ENCODE measurements around the gene STPG2. TPM values are rescaled to one million over a fixed set of nuclear protein-coding genes. Genes with fewer than 3 reads are reported as not detected.
A peak's percentile ranks its signal among the peaks of the same experiment; 100 is the strongest.

The STPG2 gene
- total and polyA plus RNA-seq, 2 donors (not counting 3 experiments of a cell fraction or from before 2014, with no cell fraction given): not detected

DNA sequence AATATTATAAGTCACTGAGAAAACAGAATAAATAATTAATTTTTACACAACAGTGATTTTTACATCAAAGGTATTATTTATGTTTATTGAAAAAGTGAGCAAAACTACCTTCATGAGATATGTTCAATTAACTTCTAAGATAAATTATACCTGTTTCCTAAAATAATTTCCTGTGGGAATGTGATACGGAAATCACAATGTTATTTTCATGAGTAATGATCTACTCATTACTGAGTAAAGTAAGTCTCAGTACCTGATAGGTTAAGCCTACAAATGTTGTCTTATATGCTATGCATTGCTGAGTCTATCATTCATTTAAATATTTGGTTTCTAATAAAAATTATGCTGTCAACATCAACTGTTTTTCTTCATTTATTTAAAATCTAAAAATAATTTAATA, 324.0 kb downstream of the STPG2 start:
- Histone ChIP-seq H3K79me2 (ENCODE audit: control insufficient read depth, insufficient read depth, low read length) (no peaks in the 10 kb centered on the region), H3K4me3 (replicated peaks in 1 of 3; ENCODE audit: insufficient read depth in 1 of 3, low read depth in 1 of 3, low read length in 3 of 3) (no peak overlapping the region), H3K9me3 (replicated peaks; ENCODE audit: control insufficient read depth, insufficient read depth, low read length) (no peaks in the 10 kb centered on the region), H3K9ac (replicated peaks; ENCODE audit: extremely low read depth, insufficient read depth, low read length) (no peak overlapping the region), H3K27ac (ENCODE audit: insufficient read depth, low read depth, low read length) (no peak overlapping the region), H3K36me3 (ENCODE audit: control insufficient read depth in 2 of 2, extremely low read depth in 1 of 2, insufficient read depth in 2 of 2, low read length in 2 of 2) (no peaks in the 10 kb centered on the region), H4K20me1 (replicated peaks; ENCODE audit: control insufficient read depth, extremely low read depth, insufficient read depth, low read length) (no peaks in the 10 kb centered on the region), H3K27me3 (ENCODE audit: control insufficient read depth in 2 of 2, insufficient read depth in 2 of 2, low read length in 2 of 2) (no peaks in the 10 kb centered on the region), H3K9me1 (replicated peaks; ENCODE audit: control insufficient read depth, extremely low read depth, insufficient read depth, low read length) (no peaks in the 10 kb centered on the region), H2AFZ (ENCODE audit: low read depth, low read length) (no peak overlapping the region), H3K4me2 (ENCODE audit: insufficient read depth, low read length) (peak overlapping the region; percentile 64), H3K4me1 (ENCODE audit: control insufficient read depth, extremely low read depth, insufficient read depth, low read length) (peaks cover 23% of the 10 kb centered on the region)
- DNase-seq (ENCODE audit: low read depth, low spot score): peak; percentile 56
- peak; percentile 42 for FAIRE-seq
- dilution Hi-C loops (cut with MboI; ENCODE audit: extremely low pct_ligation_motif_present, low sequenced_read_pairs): no loop called here
- TF ChIP-seq POLR2AphosphoS5 (IDR thresholded peaks at IDR 0.05; ENCODE audit: insufficient read depth, low read depth, low read length) (no peak), FOS (IDR thresholded peaks at IDR 0.05; ENCODE audit: borderline replicate concordance, insufficient read depth, low read length) (peak; percentile 66), JUN (IDR thresholded peaks at IDR 0.05; ENCODE audit: borderline replicate concordance, insufficient read depth, insufficient read length, low read depth) (peak; percentile 38)
- intact Hi-C loops (cut with micrococcal nuclease): loop anchor here (5.0 kb wide), 2 partner anchors 47 to 97 kb away; no protein-coding TSS in a partner anchor
- CTCF ChIA-PET: interaction anchor here (0.8 to 1.5 kb wide), 3 partner anchors 49 to 98 kb away, joined by 3 to 5 read pairs (median 5); no protein-coding TSS in a partner anchor
- POLR2A ChIA-PET: no interaction called here
- BruUV-seq (replicated peaks): no TSS peak

DNA sequence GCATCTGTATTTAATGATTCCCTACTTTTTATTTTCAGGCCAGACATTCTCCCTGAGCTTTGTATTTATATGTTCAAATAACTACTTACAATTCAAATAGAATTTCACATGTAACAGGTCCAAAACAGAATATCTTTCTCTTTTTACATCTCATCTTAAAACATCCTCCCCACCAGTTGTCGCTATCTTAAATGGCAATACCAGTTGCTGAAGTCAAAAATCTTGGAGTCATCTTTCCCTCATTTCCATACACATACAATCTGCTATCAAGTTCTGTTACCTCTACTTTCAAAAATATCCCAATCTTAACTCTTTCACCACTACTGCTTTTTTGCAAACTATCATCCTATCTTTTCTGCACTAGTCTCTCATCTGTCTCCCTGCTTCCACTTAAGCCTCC, 330.5 kb downstream of the STPG2 start:
- Histone ChIP-seq H3K79me2 (ENCODE audit: control insufficient read depth, insufficient read depth, low read length) (no peaks in the 10 kb centered on the region), H3K9ac (replicated peaks; ENCODE audit: extremely low read depth, insufficient read depth, low read length) (no peak overlapping the region), H3K4me1 (ENCODE audit: control insufficient read depth, extremely low read depth, insufficient read depth, low read length) (peaks cover 5% of the 10 kb centered on the region), H4K20me1 (replicated peaks; ENCODE audit: control insufficient read depth, extremely low read depth, insufficient read depth, low read length) (no peaks in the 10 kb centered on the region), H3K4me2 (ENCODE audit: insufficient read depth, low read length) (no peak overlapping the region), H3K27me3 (ENCODE audit: control insufficient read depth in 2 of 2, insufficient read depth in 2 of 2, low read length in 2 of 2) (no peaks in the 10 kb centered on the region), H3K9me3 (replicated peaks; ENCODE audit: control insufficient read depth, insufficient read depth, low read length) (no peaks in the 10 kb centered on the region), H3K27ac (ENCODE audit: insufficient read depth, low read depth, low read length) (no peak overlapping the region), H2AFZ (ENCODE audit: low read depth, low read length) (no peak overlapping the region), H3K36me3 (ENCODE audit: control insufficient read depth in 2 of 2, extremely low read depth in 1 of 2, insufficient read depth in 2 of 2, low read length in 2 of 2) (no peaks in the 10 kb centered on the region), H3K4me3 (replicated peaks in 1 of 3; ENCODE audit: insufficient read depth in 1 of 3, low read depth in 1 of 3, low read length in 3 of 3) (no peak overlapping the region), H3K9me1 (replicated peaks; ENCODE audit: control insufficient read depth, extremely low read depth, insufficient read depth, low read length) (no peaks in the 10 kb centered on the region)
- TF ChIP-seq JUN (IDR thresholded peaks at IDR 0.05; ENCODE audit: borderline replicate concordance, insufficient read depth, insufficient read length, low read depth) (no peak), GATA2 (IDR thresholded peaks at IDR 0.05; ENCODE audit: insufficient read depth, insufficient read length, low read depth, low read length) (no peak), POLR2A (IDR thresholded peaks at IDR 0.05; ENCODE audit: low read depth, low read length) (no peak), FOS (IDR thresholded peaks at IDR 0.05; ENCODE audit: borderline replicate concordance, insufficient read depth, low read length) (no peak), MYC (IDR thresholded peaks at IDR 0.05; ENCODE audit: low read depth, low read length) (no peak), POLR2AphosphoS5 (IDR thresholded peaks at IDR 0.05; ENCODE audit: insufficient read depth, low read depth, low read length) (no peak), EZH2 (IDR thresholded peaks at IDR 0.05; ENCODE audit: borderline replicate concordance, low read depth, low read length, severe bottlenecking) (no peak)
- TF ChIP-seq, protein P1, sequence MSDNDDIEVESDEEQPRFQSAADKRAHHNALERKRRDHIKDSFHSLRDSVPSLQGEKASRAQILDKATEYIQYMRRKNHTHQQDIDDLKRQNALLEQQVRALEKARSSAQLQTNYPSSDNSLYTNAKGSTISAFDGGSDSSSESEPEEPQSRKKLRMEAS (IDR thresholded peaks at IDR 0.05; ENCODE audit: insufficient read depth, insufficient read length): no peak
- TF ChIP-seq, protein P2, sequence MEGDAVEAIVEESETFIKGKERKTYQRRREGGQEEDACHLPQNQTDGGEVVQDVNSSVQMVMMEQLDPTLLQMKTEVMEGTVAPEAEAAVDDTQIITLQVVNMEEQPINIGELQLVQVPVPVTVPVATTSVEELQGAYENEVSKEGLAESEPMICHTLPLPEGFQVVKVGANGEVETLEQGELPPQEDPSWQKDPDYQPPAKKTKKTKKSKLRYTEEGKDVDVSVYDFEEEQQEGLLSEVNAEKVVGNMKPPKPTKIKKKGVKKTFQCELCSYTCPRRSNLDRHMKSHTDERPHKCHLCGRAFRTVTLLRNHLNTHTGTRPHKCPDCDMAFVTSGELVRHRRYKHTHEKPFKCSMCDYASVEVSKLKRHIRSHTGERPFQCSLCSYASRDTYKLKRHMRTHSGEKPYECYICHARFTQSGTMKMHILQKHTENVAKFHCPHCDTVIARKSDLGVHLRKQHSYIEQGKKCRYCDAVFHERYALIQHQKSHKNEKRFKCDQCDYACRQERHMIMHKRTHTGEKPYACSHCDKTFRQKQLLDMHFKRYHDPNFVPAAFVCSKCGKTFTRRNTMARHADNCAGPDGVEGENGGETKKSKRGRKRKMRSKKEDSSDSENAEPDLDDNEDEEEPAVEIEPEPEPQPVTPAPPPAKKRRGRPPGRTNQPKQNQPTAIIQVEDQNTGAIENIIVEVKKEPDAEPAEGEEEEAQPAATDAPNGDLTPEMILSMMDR (IDR thresholded peaks at IDR 0.05; ENCODE audit: extremely low read depth in 1 of 2, insufficient read depth in 1 of 2, low read depth in 1 of 2, low read length in 2 of 2): no peak
- FAIRE-seq (no peak), DNase-seq (ENCODE audit: low read depth, low spot score) (no peak)
- dilution Hi-C loops (cut with MboI; ENCODE audit: extremely low pct_ligation_motif_present, low sequenced_read_pairs) (no loop called here), intact Hi-C loops (cut with micrococcal nuclease) (no loop called here)
- ChIA-PET POLR2A (no interaction called here), CTCF (no interaction called here)
- no TSS peak for BruUV-seq (replicated peaks)

Measured in endothelial cell of umbilical vein (primary cell).